ENCODE results near the gene KRTAP5-8.
"Not testable (repeated sequence)": the region's sequence is repeated elsewhere in the genome, so short reads cannot be mapped to it uniquely, and the experiment has no call there.

The KRTAP5-8 gene

DNA sequence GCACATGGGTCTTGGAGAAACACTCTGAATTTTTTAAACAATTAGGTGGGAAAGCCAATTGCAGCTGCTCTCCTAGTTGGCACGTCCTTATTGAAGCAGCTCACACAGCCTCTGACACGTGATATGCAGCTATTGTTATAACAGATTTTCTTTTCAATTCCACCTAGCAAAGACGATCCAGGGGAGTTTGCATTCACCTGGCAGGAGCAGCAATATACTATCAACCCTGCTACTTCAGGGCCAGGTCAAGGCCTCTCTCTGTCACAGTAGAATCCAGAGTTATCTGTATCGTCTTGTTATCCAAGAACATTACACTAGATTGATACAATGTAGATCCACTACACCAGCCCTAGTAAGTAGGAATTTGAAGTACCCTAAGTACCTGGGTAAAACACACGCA lies 36.6 kb downstream of the KRTAP5-8 start:
- DNase-seq (ENCODE audit: low read depth in 2 of 2): no peak

- no peak for DNase-seq (ENCODE audit: low read depth in 2 of 2)
Measured at GRCh38 chr11:71575723-71576424, 38.0 kb downstream of the KRTAP5-8 start.

DNA sequence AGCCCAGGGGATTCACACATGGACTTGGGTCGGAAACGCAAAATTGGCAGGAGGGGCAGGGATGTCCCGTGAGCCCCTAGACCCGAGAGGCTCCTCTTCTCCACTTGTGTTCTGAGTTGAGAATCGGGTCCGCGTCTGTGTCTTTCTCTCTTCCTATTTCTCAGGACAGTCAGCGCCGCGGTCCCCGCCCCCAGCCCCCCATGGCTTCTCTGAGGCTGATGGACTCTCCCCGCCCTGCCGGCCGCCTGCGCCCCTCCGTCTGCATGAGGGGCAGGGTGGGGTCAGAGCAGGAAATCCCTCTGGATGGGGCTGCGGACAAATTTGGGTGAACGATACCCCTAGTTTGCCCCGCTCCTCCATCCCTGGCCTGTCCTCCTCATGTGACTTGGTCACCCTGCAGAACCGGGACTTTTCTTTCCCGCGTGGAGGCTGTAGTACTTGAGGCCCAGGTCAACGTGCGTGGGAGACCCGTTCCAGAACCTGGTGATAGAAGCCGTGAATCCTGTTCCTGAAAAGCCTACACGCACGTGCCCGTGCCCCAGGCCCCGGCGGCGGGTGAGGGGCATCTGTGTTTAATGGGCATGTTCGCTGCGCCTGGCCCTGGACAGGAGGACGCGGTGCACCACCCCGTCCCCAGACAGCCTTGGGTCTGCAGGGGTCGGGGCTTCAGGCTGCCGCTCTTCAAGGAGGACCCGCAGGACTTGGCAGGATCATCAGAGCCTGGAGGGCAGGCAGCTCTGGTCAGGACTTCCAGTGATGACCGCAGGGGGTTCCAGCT lies 39.1 kb downstream of the KRTAP5-8 start:
- not testable (repeated sequence) for DNase-seq (ENCODE audit: low read depth in 2 of 2)

DNA sequence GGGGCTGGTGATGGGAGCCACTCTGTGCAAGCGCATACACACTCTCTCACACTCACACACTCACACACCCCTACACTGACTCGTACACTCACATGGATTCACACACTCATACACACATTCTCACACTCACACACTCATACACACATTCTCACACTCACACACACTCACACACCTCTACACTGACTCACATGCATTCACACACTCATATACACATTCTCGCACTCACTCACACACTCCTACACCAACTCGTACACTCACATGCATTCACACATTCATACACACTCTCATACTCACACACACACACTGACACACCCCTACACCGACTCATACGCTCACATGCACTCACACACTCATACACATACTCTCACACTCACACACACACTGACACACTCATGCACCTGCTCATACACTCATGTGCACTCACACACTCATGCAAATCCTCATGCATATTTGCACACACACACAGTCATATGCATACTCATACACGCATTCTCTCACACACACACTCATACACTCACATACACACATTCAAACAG lies 39.7 kb downstream of the KRTAP5-8 start:
- no peak for DNase-seq (ENCODE audit: low read depth in 2 of 2)

- DNase-seq (ENCODE audit: low read depth in 2 of 2): not testable (repeated sequence)
Measured at GRCh38 chr11:71579513-71579912, 41.7 kb downstream of the KRTAP5-8 start.

- DNase-seq (ENCODE audit: low read depth in 2 of 2): peak in 1 of 2 experiments; percentile 29
Measured at GRCh38 chr11:71580057-71581003, 42.5 kb downstream of the KRTAP5-8 start.

- no peak for DNase-seq (ENCODE audit: low read depth in 2 of 2)
Measured at GRCh38 chr11:71581826-71582225, 44.0 kb downstream of the KRTAP5-8 start.

DNA sequence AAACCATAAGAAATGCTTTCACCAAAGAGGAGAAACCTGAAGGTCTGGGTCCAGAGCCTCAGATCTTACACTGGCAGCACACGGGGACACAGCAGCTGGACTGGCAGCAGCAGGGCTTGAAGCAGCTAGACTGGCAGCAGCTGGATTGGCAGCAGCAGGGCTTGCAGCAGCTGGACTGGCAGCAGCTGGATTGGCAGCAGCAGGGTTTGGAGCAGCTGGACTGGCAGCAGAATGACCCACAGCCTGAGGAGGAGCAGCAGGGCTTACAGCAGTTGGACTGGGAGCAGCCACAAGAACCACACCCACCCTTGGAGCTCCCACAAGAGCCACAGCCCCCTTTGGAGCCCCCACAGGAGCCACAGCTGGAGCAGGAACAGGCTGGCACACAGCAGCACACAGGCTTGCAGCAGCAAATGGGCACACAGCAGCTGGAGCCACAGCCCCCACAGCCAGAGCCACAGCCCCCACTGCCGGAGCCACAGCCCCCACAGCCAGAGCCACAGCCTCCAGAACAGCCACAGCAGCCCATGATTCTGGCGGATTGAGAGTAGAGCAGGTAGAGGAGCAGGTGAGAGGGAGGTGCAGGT lies 44.6 kb downstream of the KRTAP5-8 start, which contains the start of gene KRTAP5-11:
TSS of gene KRTAP5-11 (minus strand) at position 567 of the 587 bp plus-strand sequence. CDS start at position 529, 38 bp downstream.
- DNase-seq (ENCODE audit: low read depth in 2 of 2): no peak

DNA sequence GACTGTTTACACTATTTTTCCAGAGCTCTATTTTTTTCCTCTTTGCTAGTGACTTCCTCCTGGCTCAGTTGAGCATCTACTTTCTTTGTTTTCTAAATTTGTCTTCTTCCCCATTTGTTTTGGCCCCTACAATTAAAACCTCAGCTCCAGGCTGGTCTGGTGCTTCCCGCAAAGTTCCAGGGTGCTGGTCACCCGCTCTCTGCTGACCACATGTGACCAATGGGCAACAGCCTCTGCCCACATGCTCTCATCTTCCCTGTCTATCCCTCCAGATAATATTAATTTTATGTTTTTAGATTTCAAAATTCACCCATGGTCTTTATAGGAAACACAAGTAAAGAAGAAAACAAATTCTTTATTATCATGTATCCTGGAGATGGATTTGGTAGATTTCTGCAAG lies 45.1 kb downstream of the KRTAP5-8 start:
- not testable (repeated sequence) for DNase-seq (ENCODE audit: low read depth in 2 of 2)

GRCh38 chr11:71585673-71586072 lies 47.8 kb downstream of the KRTAP5-8 start:
- DNase-seq (ENCODE audit: low read depth in 2 of 2): not testable (repeated sequence)

DNA sequence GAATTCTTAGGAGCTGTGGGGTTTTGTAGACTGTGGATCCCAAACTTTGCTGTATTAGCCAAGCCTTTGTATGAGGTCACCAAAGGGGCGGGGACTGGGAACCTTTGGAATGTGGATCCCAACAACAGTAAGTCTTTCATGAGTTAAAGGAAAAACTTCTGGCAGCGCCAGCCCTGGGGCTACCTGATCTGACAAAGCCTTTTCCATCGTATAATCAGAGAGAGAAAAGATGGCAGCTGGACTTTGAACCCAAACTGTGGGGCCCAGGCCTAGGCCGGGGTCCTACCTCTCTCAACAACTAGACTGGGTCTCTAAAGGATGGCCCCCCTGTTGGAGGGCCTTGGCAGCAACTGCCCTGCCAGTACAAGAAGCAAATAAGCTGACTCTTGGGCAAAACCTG lies 50.5 kb downstream of the KRTAP5-8 start:
- DNase-seq (ENCODE audit: low read depth in 2 of 2): not testable (repeated sequence)

Measured in stimulated activated CD4-positive, alpha-beta T cell treated with anti-CD3 and anti-CD28 coated beads, Interleukin-12 subunit alpha, Interleukin-12 subunit beta, amount 100 ng/mL, for 24 hours (primary cell).